HUES64 (cell line): Measurements from ENCODE around the gene ZGPAT.

Experiments used
- H3K27ac ChIP-seq: 2 replicates; pipeline ENCODE4 v1.7.0; 2013; ENCODE audit warnings: low read depth, low read length, inconsistent platforms
- H3K27me3 ChIP-seq: 2 replicates; pipeline ENCODE4 v1.6.1; 2013; ENCODE audit warnings: mild to moderate bottlenecking, low read length; ENCODE audit not compliant: insufficient read depth
- H3K36me3 ChIP-seq: 2 replicates; pipeline ENCODE4 v1.6.1; 2013; ENCODE audit warnings: mild to moderate bottlenecking, low read length; ENCODE audit not compliant: insufficient read depth
- H3K4me1 ChIP-seq: 2 replicates; pipeline ENCODE4 v1.6.1; 2013; ENCODE audit warnings: mild to moderate bottlenecking, low read length, moderate library complexity; ENCODE audit not compliant: insufficient read depth
- H3K4me3 ChIP-seq: 2 replicates; pipeline ENCODE4 v1.5.1; 2013; ENCODE audit warnings: mild to moderate bottlenecking, low read length, moderate library complexity
- H3K9ac ChIP-seq: 2 replicates; pipeline ENCODE4 v1.6.1; 2013; ENCODE audit warnings: mild to moderate bottlenecking, low read depth, low read length
- H3K9me3 ChIP-seq: 2 replicates; pipeline ENCODE4 v1.6.1; 2013; ENCODE audit warnings: low read depth, low read length; ENCODE audit not compliant: insufficient read depth
- WGBS: fragments of 150-250, 120-280 bp; methylation state at CpG from one replicate; pipeline ENCODE4 v1.1.7; 2013; ENCODE audit warnings: missing lambda C conversion rate; 5-methylcytosine and 5-hydroxymethylcytosine counted together

The ZGPAT gene

GRCh38 chr20:63739130-63740069 is 31.6 kb downstream of the ZGPAT start, which contains the start of gene SLC2A4RG:
SLC2A4RG (plus strand) TSS chr20:63739776; CDS start chr20:63739913, 137 bp downstream.
- H3K36me3 ChIP-seq = peaks cover 39% of the 10 kb centered on the region

GRCh38 chr20:63740070-63740626 is 32.3 kb downstream of the ZGPAT start:
- 1% methylated on average over 80 of the region's 80 CpGs for WGBS
- H3K36me3 ChIP-seq = peaks cover 32% of the 10 kb centered on the region
- peaks cover 18% of the 10 kb centered on the region for H3K4me1 ChIP-seq
- peak overlapping the region; percentile 82 for H3K9ac ChIP-seq
- H3K4me3 ChIP-seq = peak overlapping the region; percentile 87
- H3K27ac ChIP-seq = peak overlapping the region; percentile 81
- no peaks in the 10 kb centered on the region for H3K9me3 ChIP-seq
- H3K27me3 ChIP-seq = peaks cover 13% of the 10 kb centered on the region

More at GRCh38 chr20:63739130-63740069, 31.6 kb downstream of the ZGPAT start, which contains the start of gene SLC2A4RG:
- H3K4me1 ChIP-seq = peaks cover 18% of the 10 kb centered on the region
- WGBS = 1% methylated on average over 136 of the region's 136 CpGs
- H3K9me3 ChIP-seq = no peaks in the 10 kb centered on the region
- H3K9ac ChIP-seq = peak within 1 kb of the TSS; percentile 82
- peak within 1 kb of the TSS; percentile 87 for H3K4me3 ChIP-seq
- peaks cover 13% of the 10 kb centered on the region for H3K27me3 ChIP-seq
- peak within 1 kb of the TSS; percentile 81 for H3K27ac ChIP-seq

GRCh38 chr20:63740627-63741353 is 33.0 kb downstream of the ZGPAT start:
- H3K9ac ChIP-seq = peak overlapping the region; percentile 82
- peaks cover 26% of the 10 kb centered on the region for H3K36me3 ChIP-seq
- H3K27ac ChIP-seq = peak overlapping the region; percentile 81
- H3K27me3 ChIP-seq = peaks cover 13% of the 10 kb centered on the region
- H3K9me3 ChIP-seq = no peaks in the 10 kb centered on the region
- H3K4me1 ChIP-seq = peaks cover 18% of the 10 kb centered on the region
- WGBS = 4% methylated on average over 29 of the region's 29 CpGs
- H3K4me3 ChIP-seq = peak overlapping the region; percentile 87

- H3K4me3 ChIP-seq = peak overlapping the region; percentile 87
- peaks cover 18% of the 10 kb centered on the region for H3K4me1 ChIP-seq
- peak overlapping the region; percentile 81 for H3K27ac ChIP-seq
- H3K27me3 ChIP-seq = peaks cover 13% of the 10 kb centered on the region
- H3K36me3 ChIP-seq = peaks cover 24% of the 10 kb centered on the region
- peak overlapping the region; percentile 82; the same call in 1 of the 2 replicates for H3K9ac ChIP-seq
- WGBS = 42% methylated on average over 6 of the region's 6 CpGs
- no peaks in the 10 kb centered on the region for H3K9me3 ChIP-seq
Observed at GRCh38 chr20:63741354-63741675, 33.5 kb downstream of the ZGPAT start.

- H3K27me3 ChIP-seq = peaks cover 12% of the 10 kb centered on the region
- H3K4me3 ChIP-seq = peak overlapping the region; percentile 87; the same call in 1 of the 2 replicates
- H3K9ac ChIP-seq = no peak overlapping the region
- no peaks in the 10 kb centered on the region for H3K9me3 ChIP-seq
- H3K4me1 ChIP-seq = peaks cover 17% of the 10 kb centered on the region
- peaks cover 21% of the 10 kb centered on the region for H3K36me3 ChIP-seq
- H3K27ac ChIP-seq = peak overlapping the region; percentile 81; the same call in 1 of the 2 replicates
- 93% methylated on average over 30 of the region's 30 CpGs for WGBS
Observed at GRCh38 chr20:63741676-63742380, 34.0 kb downstream of the ZGPAT start.

GRCh38 chr20:63742381-63743024 is 34.7 kb downstream of the ZGPAT start:
- WGBS = 92% methylated on average over 37 of the region's 37 CpGs
- Histone ChIP-seq H3K4me1 (peaks cover 13% of the 10 kb centered on the region), H3K4me3 (no peak overlapping the region), H3K9me3 (no peaks in the 10 kb centered on the region), H3K36me3 (peaks cover 21% of the 10 kb centered on the region), H3K27me3 (peaks cover 8% of the 10 kb centered on the region), H3K27ac (no peak overlapping the region), H3K9ac (no peak overlapping the region)

- 94% methylated on average over 31 of the region's 31 CpGs for WGBS
- peaks cover 10% of the 10 kb centered on the region for H3K4me1 ChIP-seq
Observed at GRCh38 chr20:63743210-63743970, 35.6 kb downstream of the ZGPAT start.

GRCh38 chr20:63744158-63744557 is 36.3 kb downstream of the ZGPAT start:
- peaks cover 7% of the 10 kb centered on the region for H3K4me1 ChIP-seq
- 90% methylated on average over 4 of the region's 4 CpGs for WGBS
- peaks cover 21% of the 10 kb centered on the region for H3K36me3 ChIP-seq

More at GRCh38 chr20:63743210-63743970, 35.6 kb downstream of the ZGPAT start:
- peaks cover 21% of the 10 kb centered on the region for H3K36me3 ChIP-seq
- H3K27me3 ChIP-seq = peaks cover 3% of the 10 kb centered on the region; the same call in 1 of the 2 replicates
- H3K27ac ChIP-seq = no peak overlapping the region
- no peaks in the 10 kb centered on the region for H3K9me3 ChIP-seq
- no peak overlapping the region for H3K4me3 ChIP-seq
- H3K9ac ChIP-seq = no peak overlapping the region

GRCh38 chr20:63744574-63745423 is 37.0 kb downstream of the ZGPAT start:
- Histone ChIP-seq H3K4me1 (peaks cover 7% of the 10 kb centered on the region), H3K4me3 (no peak overlapping the region), H3K36me3 (peaks cover 21% of the 10 kb centered on the region), H3K9ac (no peak overlapping the region), H3K27ac (no peak overlapping the region; the same call in 1 of the 2 replicates), H3K9me3 (no peaks in the 10 kb centered on the region), H3K27me3 (no peaks in the 10 kb centered on the region)
- WGBS = 92% methylated on average over 25 of the region's 25 CpGs

More at GRCh38 chr20:63744158-63744557, 36.3 kb downstream of the ZGPAT start:
- Histone ChIP-seq H3K9ac (no peak overlapping the region), H3K27me3 (no peaks in the 10 kb centered on the region), H3K27ac (no peak overlapping the region), H3K9me3 (no peaks in the 10 kb centered on the region), H3K4me3 (no peak overlapping the region)
